ENCODE measurements around the gene YPEL2.

Gene YPEL2

DNA sequence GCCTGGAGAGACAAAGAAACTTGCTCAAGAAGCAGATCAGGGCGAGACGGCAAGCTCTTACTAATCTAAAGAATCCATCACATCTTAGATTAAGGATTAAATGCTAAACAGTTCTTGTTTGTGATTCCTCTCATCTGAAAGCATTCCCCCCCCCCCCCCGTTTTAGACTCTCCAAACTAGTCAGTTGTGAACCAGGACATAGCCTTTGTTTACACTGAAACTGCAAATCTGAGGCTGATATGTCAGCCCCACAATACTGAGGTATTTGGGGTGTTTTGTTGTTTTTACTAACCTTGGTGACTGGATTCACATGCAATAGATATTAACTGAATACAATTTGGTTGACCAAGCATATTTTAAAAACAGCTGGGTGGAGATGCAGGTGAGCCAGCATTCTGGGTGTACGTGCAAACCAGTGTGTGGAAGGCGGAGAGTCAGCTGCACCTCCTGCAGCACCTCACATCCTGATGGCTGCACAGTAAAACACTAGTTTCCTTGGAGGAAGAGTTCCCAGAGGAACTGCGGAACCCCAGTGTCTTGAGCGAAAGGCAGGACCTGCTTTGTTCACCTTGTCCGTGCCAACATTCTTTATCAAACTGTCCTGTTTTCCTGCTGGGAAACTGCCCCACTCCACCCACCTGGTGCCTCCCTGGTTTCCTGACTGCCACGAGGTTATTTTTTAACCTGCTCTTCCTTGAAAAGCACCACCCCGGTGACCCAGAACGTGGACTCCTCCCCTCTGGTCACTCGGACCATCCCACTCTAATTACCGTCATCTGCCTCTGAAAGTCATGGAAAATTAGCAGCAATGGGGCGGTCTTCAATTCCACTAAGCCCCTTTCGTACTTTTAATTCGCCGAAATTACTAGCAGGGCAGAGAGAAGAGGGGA is 1.2 kb upstream of the YPEL2 start:
- DNase-seq, result no peak

- peak; percentile 16 for DNase-seq
These were observed 684 bp downstream of the YPEL2 start for GRCh38 chr17:59331929-59332748.

DNA sequence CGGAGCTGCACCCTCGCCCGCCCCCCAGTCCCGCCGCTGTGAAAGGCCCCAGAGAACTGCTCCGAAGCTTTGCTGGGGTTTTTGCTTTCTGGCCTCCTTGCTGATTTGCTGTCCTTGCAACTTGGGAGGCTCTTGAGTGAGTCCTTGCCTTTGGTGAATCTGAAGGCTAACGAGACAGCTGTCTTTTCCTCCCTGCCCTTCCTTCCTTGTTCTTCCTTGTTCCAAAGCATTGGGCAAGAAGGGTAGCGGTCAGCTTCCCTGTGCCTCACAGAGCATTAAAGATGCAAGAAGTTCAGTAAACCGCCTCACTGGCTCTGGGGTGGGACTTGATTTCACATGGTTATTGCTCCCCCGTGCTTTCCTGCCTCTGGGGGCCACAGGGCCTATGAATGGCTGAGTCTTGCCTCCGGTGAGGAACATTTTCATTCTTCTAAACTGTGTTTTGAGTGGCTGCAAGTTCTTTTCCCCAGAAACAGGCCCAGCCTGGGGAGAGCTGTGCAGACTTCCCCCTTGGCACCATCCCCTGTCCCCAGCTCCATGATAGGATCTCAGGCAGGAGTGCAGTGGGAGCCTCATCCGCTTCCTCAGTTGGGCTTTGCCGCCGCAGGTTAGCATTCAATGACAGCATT is 1.4 kb downstream of the YPEL2 start:
- no peak for DNase-seq

GRCh38 chr17:59333836-59334235 is 2.4 kb downstream of the YPEL2 start:
- DNase-seq, result no peak

DNA sequence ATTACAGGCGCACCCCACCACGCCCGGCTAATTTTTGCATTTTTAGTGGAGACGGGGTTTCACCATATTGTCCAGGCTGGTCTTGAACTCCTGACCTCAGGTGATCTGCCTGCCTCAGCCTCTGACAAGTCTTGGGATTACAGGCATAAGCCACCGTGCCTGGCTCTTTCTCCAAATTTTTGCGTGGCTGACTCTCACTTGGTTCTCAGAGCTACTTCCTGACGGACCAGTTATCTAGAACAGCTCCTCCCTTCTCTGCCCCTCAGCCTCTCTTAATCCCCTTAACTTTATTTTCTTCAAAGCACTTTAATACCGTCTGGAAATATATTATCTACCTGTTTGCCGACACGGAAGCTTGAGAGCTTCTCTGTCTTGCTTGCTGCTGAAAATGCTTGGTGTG is 4.2 kb downstream of the YPEL2 start:
- no peak for DNase-seq

DNA sequence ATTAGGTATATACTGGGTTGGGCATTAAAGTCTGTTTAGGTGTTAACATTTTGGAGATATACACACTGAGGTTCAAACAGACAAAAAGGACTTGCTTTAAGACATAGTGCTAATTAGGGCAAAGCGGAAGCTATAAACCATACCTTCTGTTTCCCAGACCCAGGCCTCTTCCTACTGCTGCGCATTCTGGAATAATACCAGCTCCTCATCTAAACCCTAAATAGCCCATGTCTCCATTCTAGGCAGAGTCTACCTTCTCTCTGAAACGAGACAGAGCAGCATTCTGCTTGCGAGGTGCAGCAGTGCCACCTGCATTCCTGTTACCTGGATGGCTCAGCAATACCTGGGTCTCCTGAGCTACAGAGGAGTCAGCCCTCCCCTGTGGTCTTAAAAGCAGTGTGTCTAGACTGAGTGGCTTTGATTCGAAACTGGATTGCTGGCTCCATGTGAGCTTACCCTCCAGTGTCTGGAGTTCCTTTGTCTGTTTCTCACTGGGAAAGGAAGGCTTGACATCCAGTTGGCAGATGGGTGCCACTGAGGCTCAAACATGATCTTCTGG is 6.4 kb downstream of the YPEL2 start:
- DNase-seq, result no peak

DNA sequence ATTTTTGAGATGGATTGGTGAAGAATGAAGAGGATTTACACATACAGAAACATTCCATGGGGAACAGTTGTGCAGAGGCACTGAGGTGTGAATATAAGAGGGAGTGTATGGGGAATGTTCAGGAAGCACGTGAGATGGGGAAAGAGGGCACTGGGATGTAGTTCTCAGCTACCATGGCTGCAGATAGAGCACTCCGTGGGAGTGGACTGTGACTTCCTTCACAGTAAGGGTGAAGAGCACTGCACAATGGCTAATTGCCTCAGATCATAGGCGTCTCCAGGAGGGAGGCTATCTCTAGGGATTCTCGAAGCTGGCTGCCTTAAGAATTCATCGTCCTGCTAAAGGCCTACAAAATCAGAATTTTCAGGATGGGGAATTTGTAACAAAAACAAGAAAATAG is 7.0 kb downstream of the YPEL2 start:
- no peak for DNase-seq

GRCh38 chr17:59341922-59342321 is 10.5 kb downstream of the YPEL2 start:
- no peak for DNase-seq

GRCh38 chr17:59342681-59343131 is 11.3 kb downstream of the YPEL2 start:
- DNase-seq, result peak; percentile 18

GRCh38 chr17:59345476-59345875 is 14.0 kb downstream of the YPEL2 start:
- no peak for DNase-seq

DNA sequence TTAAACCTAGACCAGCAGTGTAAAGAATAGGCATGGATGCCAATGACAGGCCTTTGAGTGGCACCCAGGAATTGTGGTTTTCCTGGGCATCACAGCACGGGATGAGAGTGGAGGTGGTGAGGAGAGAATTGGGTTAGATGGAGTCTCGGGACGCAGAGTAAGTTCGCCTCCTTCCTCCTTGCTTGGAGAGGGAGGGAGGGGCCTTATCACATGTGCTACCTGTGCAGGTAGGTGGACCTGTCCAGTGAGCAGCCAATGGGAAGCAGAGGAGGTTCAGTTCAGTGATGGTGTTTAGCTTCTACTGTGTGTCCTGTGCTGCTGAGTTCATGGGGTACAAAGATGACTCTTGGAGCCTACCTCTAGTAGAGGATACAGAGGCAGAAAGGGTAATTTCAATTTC is 14.9 kb downstream of the YPEL2 start:
- no peak for DNase-seq

GRCh38 chr17:59346876-59347407 is 15.5 kb downstream of the YPEL2 start:
- no peak for DNase-seq

DNA sequence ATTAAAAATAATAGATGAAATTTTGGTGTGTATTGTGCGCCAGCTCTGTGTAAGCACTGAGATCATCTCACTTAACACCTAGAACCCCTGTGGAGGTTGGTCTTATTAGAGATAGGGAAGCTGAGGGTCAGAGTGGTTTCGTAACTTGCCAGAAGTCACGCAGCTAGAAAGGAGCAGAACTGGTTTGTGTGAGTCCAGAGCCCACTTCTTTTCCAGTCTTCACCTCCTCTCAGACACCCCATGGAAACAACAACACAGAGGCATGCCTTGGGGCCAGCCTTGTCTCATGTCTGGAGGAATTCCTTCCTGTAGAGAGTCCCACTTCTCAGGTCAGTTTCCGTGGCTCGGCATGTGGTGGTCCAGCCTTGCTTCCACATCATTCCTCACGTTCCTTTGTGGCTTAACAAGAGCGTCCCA is 16.5 kb downstream of the YPEL2 start:
- no peak for DNase-seq

- no peak for DNase-seq
These were observed 17.7 kb downstream of the YPEL2 start for GRCh38 chr17:59349178-59349577.

DNA sequence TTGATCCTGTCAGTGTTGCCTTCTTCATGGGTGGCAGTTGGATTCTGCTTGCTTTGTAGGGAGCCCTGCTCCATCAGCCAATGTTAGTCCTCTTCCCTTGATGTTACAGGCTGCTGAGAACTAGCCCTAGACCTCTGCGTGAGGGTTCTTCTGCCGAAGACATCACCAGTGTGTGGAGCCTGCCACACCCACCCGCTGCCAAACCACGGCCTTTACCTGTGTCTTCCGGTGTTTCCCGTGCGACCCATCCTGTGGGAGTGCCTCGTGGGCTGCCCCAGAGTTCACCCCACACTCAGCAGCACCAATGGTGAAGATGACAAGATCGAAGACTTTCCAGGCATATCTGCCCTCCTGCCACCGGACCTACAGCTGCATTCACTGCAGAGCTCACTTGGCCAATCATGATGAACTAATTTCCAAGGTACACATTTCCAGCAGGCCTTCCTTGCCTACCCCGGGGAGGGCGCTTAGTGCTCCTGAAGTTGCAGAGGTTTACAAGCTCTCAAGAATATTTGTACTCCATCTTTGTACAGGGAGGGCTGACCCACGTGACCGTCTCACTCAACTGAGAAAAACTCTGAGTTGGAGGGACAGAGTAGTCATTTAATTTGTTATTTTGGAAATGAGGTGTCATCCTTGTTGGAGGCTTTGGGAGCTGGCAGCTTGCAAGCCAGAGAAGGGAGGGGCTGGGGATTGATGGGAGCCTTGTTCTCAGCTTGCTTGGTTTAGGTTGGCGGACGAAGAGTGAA is 21.8 kb downstream of the YPEL2 start:
- DNase-seq, result no peak

- no peak for DNase-seq
These were observed 22.7 kb downstream of the YPEL2 start for GRCh38 chr17:59353936-59354755.

DNA sequence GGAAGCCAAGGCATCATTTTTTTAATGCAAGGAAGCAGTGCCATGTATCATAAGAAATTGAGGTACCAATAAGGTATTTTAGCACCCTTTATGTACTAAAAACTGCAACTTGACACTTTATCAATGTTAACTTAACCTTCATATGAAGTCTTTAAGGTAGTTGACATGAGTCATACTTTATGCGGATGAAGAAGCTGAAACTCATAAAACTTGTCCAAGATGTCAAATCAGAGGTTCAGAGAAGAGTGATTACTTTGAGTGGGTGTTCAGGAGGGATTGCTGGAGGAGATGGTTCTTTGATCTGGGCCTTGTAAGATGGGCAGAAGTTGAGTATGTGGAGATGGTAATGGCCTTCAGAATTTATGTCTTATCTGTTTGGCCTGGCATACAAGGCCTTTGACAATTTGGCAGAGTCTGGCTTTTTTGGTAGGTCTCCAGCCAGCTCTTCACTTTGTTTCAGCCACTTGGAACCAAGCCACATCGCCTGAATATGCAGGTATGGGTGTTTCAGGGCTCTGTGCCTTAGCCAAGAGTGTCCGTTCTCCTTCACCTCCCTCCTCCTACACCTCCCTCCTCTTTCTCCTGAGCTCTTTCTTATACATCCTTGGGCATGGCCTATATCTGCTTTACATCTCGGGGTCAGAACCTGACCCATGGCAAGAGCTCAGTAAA is 23.7 kb downstream of the YPEL2 start:
- no peak for DNase-seq

- DNase-seq, result no peak
These were observed 24.4 kb downstream of the YPEL2 start for GRCh38 chr17:59355702-59356325.

DNA sequence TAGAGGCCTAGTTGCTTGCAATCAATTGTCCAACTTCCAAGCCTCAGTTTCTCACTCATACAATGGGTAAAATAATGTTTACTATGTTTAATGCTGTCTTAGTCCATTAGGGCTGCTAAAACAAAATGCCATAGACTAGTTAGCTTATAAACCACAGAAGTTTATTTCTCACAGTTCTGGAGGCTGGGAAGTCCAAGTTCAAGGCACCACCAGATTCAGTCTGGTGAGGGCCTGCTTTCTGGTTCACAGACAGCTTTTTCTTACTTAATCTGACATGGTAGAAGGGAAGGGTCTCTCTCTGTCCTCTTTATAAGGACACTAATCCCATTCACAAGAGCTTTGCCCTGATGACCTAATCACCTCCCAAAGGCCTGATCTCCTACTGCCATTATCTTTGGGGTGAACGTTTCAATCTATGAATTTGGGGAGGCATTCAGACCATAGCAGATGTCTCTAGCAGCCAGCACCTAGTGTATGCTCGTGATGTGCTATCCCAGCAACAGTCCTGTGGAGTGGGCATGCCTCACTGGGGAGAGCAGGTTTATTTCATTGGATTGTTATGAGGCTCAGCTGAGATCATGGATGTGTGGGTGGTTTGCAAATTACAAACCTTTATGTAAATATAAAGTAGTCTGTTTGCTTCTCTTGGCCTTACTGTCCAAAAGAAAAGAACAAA is 25.2 kb downstream of the YPEL2 start:
- DNase-seq, result no peak
